Measurements from ENCODE around the gene SPATS1.
"Not testable (repeated sequence)": the region's sequence is repeated elsewhere in the genome, so short reads cannot be mapped to it uniquely, and the experiment has no call there.

The SPATS1 gene

DNA sequence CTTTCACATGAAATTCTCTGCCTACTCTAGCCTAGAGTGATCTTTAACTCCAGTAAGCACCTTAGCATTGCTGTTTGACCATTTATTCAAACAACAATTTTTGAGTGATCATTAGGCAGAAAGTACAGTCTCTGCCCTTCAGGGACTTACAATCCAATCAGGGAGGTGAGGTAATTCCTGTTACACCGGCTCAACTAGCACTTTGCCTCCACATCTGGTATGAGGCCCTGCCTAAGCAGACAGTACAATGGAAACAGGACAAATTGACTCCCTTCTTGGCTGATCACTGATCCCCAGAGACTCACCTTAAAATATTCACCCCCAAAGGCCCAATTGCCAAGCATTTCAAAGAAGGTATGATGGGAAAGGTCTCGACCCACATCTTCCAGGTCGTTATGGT, 30.7 kb upstream of the SPATS1 start:
- no peak for FAIRE-seq

DNA sequence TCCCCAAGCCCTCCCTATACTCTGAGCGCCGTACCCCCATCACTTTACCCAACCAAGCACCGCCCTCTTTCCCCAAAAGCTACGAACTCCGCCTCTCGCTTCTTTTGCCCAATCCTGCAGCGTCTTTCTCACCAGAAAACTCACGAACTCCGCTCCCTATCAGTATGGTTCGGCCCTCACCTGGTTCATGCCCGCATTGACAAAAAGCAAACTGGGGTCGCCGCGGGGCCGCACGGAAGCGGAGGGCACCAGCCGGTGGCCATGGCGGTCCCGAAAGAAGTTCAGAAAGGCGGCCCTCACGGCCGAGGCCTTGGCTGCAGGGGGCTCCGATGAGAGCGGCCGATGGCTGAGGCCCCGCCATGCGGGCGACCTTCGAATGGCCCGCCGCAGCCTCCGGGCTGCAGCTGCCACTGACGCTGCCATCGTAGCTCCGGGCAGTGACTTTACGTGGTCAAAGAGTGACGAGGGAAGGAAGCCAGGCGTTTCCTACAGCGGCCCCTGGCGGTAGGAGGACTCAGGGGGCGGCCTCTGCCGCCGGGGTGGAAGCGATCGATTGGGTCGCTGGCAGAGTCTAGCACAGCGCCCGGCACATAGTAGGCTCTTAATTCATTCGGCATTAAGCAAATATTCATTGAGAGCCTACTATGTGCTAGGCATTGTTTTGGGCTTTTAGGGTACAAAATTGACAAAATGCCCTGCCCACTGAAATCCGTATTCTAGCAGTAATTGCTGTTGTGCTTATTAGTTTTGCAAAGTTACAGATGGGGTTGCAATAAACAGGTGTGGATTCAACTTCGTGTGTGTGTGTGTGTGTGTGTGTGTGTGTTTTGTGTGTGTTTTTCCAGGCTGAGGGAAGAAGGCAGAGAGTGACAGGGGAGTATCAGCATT, 29.3 kb upstream of the SPATS1 start, which contains the start of gene AARS2:
TSS of gene AARS2 (minus strand) at position 447 of the 888 bp plus-strand sequence. CDS start at position 423, 24 bp downstream.
- no peak for FAIRE-seq

- not testable (repeated sequence) for FAIRE-seq
Observed at GRCh38 chr6:44314657-44315056, 27.8 kb upstream of the SPATS1 start.

GRCh38 chr6:44315516-44315915, 26.9 kb upstream of the SPATS1 start:
- no peak for FAIRE-seq

- FAIRE-seq: no peak
Observed at GRCh38 chr6:44315951-44316350, 26.5 kb upstream of the SPATS1 start.

DNA sequence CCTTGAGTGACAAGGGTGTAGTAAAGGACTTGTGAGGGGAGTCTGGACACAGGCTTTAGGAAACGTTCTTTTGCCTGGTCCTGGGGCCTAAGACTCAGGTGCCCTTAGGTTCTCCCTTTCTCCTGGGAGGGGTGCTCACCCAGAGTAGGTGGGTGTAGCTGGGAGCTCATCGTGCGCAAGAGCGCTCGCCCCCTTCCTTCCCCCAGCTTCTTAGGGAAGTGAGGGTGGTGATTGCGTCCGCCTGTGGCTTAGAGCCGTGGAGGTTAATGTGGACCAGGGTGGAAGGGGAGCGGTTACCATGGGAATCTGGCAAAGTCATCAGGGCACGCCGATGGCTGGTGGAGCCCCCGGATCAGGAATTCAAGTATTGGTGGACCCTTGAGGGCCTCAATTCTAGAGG, 26.0 kb upstream of the SPATS1 start:
- FAIRE-seq: no peak

- FAIRE-seq: not testable (repeated sequence)
Observed at GRCh38 chr6:44317136-44317631, 25.3 kb upstream of the SPATS1 start.

GRCh38 chr6:44321210-44321609, 21.2 kb upstream of the SPATS1 start:
- FAIRE-seq: no peak

- no peak for FAIRE-seq
Observed at GRCh38 chr6:44327096-44327495, 15.4 kb upstream of the SPATS1 start.

DNA sequence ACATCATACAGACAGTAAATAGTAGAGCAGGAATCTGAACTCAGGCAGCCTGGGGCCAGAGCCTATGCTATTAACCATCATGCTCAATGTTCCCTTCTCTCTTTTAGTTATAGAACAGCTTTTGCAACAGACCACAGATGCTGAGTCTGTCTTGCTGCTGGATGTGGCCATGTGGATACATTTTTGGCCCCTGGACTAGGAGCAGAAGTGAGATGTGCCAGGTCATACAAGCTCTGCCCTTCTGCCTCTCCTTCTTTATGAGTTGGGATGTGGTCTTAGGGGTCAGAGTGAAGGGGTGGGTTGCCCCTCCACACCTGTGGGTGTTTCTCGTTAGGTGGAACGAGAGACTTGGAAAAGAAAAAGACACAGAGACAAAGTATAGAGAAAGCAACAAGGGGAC, 14.7 kb upstream of the SPATS1 start:
- no peak for FAIRE-seq

DNA sequence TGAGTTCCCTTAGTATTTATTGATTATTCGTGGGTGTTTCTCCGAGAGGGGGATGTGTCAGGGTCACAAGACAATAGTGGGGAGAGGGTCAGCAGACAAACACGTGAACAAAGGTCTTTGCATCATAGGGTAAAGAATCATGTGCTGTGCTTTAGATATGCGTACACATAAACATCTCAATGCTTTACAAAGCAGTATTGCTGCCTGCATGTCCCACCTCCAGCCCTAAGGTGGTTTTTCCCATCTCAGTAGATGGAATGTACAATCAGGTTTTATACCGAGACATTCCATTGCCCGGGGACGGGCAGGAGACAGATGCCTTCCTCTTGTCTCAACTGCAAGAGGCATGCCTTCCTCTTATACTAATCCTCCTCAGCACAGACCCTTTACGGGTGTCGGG, 14.2 kb upstream of the SPATS1 start:
- FAIRE-seq: not testable (repeated sequence)

GRCh38 chr6:44329858-44330257, 12.6 kb upstream of the SPATS1 start:
- no peak for FAIRE-seq

DNA sequence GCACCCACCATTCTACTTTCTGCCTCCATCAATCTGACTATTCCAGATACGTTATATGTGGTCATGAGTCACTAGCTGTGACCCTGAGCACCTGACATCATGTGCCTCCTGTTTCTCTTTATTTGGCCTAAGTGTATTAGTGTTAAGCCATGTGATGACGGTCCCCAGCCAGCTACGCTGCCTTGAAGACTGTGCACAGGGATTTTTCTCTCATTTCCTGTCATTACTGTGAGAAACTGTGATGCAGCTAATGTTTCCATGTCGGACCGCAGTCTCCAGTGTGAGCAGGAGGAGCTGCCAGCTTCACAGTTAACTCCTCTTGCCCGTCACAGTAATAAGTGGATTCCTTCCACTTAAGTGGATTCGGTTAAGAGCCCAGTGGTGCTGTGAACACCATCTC, 9.9 kb upstream of the SPATS1 start:
- FAIRE-seq: no peak

DNA sequence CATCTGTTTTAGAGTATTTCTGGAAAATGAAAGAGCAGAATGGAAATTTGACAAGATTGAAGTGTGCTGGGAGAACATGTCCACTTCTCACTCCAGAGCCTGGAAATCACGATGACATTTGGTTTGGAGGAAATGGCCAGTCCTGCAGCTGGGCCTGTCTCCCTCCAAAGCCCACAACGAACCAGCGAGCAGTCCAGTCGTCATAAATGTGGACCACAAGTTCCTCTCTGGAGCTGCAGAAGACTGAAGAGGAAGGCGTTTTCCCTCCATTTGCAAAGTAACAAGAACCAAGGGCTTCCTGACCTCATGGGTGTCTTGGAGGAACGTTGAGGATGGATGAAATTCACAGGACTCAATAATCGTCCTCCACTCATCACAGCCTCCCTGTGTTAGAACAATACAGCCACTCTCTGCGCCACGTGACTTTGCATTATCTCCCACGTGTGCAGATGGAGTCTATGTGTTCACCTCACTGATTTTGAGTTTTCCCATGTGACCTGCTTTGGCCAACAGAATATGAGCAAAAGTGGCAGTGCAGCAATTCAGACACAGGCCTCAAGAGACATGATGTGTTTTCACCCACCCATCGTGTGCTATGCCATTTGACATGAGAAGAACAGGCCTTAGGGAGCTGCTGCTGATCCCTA, 9.1 kb upstream of the SPATS1 start:
- FAIRE-seq: no peak

DNA sequence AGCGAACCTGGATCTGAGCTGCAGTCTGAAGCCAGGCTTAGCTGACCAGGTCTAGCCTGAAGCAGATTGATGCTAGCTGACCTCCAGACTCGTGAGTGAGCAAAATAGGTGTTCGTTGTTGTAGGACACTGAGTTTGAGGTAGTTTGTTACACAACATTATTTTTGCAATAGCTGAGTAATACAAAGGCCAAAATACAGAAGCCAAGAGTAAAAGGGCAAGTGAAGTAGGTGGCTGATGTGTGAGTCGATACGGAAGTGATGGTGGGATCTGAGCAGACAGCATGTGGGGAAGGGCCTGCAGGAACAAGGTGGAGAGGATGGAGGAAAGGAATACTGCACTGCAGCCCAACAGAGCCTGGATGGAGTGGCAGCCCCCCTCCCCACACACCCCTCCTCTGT, 8.5 kb upstream of the SPATS1 start:
- FAIRE-seq: no peak

GRCh38 chr6:44335631-44336030, 6.8 kb upstream of the SPATS1 start:
- no peak for FAIRE-seq

- FAIRE-seq: no peak
Observed at GRCh38 chr6:44338228-44339122, 4.0 kb upstream of the SPATS1 start.

DNA sequence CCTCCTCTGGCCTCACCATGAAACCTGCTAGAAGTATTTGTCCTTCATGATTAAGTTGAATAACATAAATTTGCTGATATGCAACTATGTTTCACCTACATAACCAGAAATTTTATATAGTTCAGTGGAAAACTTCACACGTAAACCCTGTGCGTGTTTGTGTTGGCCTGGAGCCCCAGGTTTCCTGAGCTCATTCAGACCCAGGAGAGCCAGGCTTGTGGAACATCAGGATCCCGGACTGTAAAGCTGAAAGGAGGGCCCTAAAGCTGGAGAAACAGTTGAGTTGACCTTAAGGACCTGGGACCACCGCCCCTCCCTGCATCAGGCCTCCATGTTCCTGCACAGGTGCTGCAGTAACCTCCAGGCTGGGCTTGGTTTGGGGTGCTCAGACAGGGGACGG, 3.1 kb upstream of the SPATS1 start:
- FAIRE-seq: no peak

DNA sequence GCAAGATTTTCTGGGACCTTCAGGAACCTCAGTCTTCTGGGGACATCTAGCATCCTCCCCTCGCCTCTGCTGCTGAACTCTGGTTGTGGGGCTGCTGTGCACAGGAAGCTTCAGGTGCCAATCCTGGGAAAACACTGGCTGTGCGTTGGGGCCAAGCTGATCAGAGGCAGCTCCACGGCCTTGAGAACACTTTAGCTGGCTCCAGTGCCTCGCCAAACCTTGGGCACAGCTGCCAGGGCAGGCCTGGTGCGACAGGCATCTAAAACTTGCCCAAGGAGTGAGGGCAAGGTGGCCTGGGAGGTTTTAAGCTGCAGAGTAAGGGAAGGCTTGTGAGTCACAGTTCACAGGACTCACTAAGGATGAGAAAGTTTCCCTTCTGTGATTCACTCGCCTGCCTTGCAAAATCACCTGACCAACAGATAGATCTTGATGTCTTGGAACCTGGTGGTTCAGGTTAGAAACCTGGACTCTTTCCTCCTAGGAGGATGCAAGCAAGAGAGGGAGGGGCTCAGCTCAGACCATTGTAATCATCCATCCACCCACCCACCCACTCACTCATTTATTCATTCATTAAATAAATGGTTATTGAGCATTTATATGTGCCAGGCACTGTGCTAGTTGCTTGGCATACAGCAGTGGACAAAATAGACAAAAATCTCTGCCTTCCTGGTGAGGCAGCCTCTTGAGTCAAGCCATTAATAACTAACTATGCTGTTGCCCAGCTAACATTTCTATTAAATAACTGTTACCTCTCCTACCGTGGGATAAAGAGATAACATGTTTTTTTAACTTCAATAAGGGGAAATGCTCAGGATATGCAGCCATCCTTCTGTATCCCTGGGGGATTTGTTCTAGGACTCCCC, 2.5 kb upstream of the SPATS1 start:
- no peak for FAIRE-seq

DNA sequence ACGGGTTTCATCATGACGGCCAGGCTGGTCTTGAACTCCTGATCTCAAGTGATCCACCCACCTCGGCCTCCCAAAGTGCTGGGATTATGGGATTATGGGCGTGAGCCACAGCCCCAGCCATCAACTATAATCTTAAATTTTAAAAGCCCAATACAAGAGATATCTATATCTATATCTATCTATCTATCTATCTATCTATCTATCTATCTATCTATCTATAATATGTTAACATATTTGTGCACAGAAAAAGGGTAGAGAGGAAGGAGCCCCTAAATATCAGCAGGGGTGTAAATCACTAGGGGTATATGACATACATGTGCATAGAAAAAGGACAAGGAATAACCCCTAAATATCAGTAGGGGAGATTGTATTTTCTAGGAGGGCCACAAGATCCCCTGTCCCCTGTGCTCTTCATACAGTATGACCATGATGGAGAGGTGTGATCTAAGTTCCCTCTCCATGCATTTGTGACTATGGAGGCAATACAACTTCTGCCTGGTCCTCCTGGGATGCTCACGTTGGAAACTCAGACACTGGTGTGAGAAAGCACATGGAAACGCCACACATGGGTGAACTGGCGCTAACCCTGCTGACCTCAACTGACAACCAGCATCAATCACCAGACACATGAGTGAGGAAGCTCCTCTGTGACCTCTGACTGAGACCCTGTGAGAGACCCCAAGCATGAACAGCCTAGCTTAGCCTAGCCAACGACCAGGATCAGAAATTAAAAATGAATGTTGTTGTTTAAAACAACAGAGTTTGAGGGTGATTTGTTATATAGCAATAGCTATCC, 1.2 kb upstream of the SPATS1 start:
- FAIRE-seq: no peak

GRCh38 chr6:44342052-44342451, 398 bp upstream of the SPATS1 start:
- FAIRE-seq: no peak

Measured in endometrium (tissue), 2 donors.